ENCODE results near the gene KCNK1. TPM values are rescaled to one million over a fixed set of nuclear protein-coding genes. Genes with fewer than 3 reads are reported as not detected.

KCNK1 gene
- total RNA-seq, 1 donor = 2.9 TPM

- DNase-seq (ENCODE audit: low read depth) = no peak
- no peak for TF ChIP-seq CTCF (IDR thresholded peaks at IDR 0.05; ENCODE audit: insufficient read depth, low read length)
- H3K4me3 ChIP-seq (ENCODE audit: low read depth, low read length) = no peak overlapping the region
Measured at GRCh38 chr1:233631810-233632405, 18.0 kb downstream of the KCNK1 start.

GRCh38 chr1:233632436-233632835 is 18.5 kb downstream of the KCNK1 start:
- no peak for DNase-seq (ENCODE audit: low read depth)
- H3K4me3 ChIP-seq (ENCODE audit: low read depth, low read length) = no peak overlapping the region
- no peak for TF ChIP-seq CTCF (IDR thresholded peaks at IDR 0.05; ENCODE audit: insufficient read depth, low read length)

GRCh38 chr1:233635765-233636502 is 22.0 kb downstream of the KCNK1 start:
- no peak for TF ChIP-seq CTCF (IDR thresholded peaks at IDR 0.05; ENCODE audit: insufficient read depth, low read length)
- H3K4me3 ChIP-seq (ENCODE audit: low read depth, low read length) = no peak overlapping the region
- DNase-seq (ENCODE audit: low read depth) = no peak

GRCh38 chr1:233636503-233636877 is 22.6 kb downstream of the KCNK1 start:
- DNase-seq (ENCODE audit: low read depth) = no peak
- no peak for TF ChIP-seq CTCF (IDR thresholded peaks at IDR 0.05; ENCODE audit: insufficient read depth, low read length)
- no peak overlapping the region for H3K4me3 ChIP-seq (ENCODE audit: low read depth, low read length)

- TF ChIP-seq CTCF (IDR thresholded peaks at IDR 0.05; ENCODE audit: insufficient read depth, low read length) = no peak
- no peak overlapping the region for H3K4me3 ChIP-seq (ENCODE audit: low read depth, low read length)
- DNase-seq (ENCODE audit: low read depth) = no peak
Measured at GRCh38 chr1:233638513-233638912, 24.6 kb downstream of the KCNK1 start.

GRCh38 chr1:233639611-233640010 is 25.7 kb downstream of the KCNK1 start:
- TF ChIP-seq CTCF (IDR thresholded peaks at IDR 0.05; ENCODE audit: insufficient read depth, low read length) = no peak
- no peak for DNase-seq (ENCODE audit: low read depth)

More at GRCh38 chr1:233639611-233640010, 25.7 kb downstream of the KCNK1 start:
- no peak overlapping the region for H3K4me3 ChIP-seq (ENCODE audit: low read depth, low read length)
